ENCODE measurements around the gene ARSI. TPM values are rescaled to one million over a fixed set of nuclear protein-coding genes. Genes with fewer than 3 reads are reported as not detected.
"Not testable (repeated sequence)": the region's sequence is repeated elsewhere in the genome, so short reads cannot be mapped to it uniquely, and the experiment has no call there.

The ARSI gene
- total RNA-seq, 1 donor from 2014 or later: under 0.01 TPM

DNA sequence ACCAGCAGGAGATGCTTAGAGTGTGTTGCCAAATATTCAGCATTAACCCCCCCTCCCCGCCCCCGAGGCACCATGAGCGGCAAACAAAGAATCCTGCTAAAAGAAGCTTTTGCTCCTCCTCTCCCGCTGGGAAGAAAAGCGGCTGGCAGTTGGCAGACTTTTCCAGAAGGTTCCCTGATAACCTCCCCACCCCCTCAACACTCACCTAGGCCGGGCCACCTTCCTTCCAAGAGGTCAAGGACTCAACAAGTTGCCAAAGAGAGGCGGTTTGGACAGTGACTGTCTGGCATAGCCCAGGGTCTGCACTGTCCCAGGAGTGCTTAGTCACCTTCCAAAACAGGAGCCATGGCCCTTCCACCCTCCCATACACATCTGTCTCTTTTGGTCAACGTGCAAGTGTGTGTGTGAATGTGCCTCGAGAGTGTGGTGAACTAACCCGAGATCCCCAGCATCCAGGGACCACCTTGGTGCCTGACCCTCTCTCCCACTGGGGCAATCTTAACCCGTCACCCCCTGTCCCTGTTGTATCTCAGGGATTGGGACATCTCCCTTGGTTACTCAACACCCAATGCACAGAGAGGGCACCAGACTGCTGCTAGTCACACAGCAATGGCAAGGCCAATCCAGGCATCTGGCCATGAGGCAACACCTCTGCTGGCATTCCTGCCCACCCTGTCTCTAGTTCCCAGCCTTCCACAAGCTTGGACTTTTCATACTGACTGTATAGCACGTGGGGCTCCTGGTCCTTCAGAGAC lies 32.0 kb downstream of the ARSI start:
- no peak for DNase-seq (ENCODE audit: low read depth in 2 of 2)

DNA sequence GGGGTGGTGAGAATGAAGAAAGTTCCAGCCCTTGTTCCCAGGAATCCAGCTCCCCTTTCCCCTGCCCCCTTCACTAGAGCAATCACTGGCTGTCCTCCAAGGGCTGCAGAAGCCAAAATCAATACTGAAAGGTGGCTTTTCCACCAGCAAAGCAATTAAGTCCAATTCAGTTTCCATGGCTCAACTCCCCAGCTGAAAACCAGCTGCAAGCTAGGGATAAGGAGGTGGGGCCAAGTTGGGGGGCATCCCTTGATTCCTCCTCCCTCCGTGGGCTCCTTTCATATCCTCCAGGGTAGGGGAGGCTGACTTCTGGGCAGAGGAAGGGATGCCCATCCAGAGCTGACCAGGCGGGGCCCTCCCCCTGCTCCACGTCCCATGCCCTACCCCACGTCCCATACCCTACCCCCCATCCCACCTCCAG lies 35.8 kb downstream of the ARSI start:
- DNase-seq (ENCODE audit: low read depth in 2 of 2): peak in 1 of 2 donors; percentile 17

DNA sequence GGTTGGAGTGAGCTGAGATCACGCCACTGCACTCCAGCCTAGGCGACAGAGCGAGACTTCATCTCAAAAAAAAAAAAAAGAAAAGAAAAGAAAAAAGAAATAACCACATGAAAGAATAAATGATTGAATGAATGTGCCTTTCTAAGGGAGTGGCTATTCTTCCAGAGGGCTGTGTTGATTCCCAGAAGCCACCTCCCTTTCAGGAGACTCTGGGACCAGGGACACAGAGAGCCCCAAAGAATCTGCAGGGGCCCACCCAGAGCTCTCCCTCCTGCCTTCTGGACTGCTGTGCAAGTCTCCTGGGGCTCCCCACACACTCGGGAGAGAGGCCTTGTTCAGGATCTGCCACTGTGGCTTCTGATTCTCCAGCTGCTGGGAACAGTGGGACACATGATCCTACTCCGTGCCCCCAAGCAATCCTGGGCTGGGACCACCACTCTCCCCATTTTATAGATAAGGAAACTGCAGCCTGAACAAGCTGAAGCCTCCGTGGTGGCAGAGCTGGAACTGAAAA lies 36.8 kb downstream of the ARSI start:
- no peak for DNase-seq (ENCODE audit: low read depth in 2 of 2)

DNA sequence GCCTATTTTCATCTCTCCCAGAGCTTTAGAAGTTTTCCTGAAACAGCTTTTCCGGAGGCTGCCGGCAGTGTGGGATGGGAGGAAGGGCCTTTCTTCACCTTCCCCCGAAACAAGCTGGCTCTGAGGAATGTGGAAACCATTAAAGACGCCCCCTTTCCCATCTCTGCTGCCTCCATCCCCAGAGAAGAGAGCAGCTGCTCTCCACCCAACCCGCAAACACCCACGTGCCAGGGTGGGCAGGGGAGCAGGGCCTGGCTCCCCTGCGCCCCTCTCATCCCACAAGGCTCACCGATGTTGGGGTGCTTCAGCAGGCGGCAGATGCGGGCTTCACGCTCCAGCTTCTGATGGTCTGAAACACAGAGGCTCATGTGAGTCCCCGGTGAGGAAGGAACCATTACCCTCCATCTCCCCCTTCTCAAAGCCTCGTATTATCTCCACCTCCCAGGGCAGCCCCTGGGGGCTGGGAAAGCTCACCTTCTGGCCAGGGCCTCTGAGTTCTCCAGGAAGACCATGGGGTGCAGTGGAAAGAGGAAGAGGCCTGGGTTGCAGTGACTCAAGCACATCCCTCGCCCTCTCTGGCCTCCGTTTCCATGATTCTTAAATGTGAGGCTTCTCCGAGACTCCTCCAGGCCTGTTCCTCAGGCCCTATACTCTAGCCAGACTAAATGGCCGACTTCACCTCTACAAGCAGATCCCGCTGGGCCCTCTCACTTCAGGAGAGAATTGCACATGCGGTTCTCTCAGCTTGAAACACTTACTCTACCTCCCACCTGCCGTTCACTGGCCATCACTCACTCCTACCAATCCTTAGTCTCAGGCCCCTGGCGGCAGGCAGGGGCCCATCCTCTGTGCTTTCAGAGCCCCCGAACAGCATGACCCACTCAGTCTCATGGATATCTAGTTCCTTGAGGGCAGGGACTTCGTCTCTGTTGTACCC lies 37.8 kb downstream of the ARSI start:
- DNase-seq (ENCODE audit: low read depth in 2 of 2): no peak

DNA sequence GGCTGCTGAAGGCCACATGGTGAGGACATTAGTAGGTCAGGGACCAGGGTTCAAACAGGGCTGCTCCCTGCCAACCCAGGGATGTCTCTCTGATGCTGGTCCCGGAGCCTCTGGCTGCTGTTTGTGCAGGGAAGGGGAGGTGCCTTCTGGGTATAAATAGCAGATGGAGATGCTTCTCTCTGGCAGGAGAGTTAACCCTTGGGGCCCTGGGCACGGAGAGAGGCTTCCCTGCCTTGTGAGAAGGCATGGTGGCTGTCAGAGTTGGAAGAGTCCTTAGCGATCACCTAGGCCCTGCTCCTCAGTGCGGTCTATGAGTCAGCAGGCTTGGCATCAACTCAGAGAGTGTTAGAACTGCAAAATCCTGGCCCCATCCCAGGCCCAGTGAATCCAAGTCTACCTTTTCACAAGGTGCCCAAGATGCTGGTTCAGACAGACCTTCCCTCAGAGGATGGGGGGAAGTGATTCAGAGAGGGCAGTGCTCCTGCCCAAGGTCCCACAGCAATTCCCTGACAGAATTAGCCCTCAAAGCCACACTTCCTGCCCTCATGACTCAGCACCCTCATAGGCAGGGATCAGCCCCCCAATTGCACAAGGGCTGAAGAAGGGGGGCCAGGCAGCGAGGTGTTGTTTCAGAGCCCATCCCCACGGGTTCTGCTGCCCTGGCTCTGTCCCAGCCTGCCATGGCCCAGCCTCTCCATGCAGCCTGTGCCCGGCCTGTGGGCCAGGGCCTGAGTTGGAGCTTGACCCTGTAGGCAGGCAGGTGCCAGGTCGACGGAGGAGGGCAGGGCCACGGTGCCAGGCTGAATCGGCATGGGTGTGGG lies 38.7 kb downstream of the ARSI start:
- DNase-seq (ENCODE audit: low read depth in 2 of 2): peak in 1 of 2 donors; percentile 45

DNA sequence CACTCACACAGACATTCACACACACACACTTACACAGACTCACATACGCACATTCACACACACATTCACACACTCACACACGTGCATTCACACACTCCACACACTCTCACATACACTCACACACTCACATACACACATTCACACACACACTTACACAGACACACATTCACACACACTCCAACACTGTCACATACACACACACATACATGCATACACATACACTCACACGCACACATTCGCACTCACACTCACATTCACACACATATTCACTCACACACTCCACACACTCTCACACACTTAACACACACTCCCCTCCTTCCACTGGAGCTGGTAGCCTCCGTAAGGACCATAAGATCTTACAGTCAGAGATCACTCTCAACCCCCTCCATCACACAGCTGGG lies 39.3 kb downstream of the ARSI start:
- DNase-seq (ENCODE audit: low read depth in 2 of 2): no peak

DNA sequence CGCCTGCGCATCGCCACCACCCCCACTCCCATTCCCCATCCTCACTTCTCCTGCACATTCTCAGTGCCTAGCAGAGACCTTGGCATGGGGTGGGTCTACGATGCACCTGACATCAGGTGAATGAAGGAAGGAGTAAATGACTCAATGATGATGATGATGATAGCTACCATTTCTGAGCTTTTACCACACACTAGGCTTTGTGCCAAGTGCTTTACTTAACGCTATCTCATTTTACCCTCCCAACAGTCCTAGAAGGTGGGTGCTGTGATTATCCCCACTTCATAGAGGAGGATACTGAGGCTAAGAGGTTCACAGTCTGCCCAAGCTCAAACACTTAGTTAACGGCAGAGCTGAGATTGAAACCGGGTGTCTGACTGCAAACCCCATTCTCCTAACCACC lies 40.2 kb downstream of the ARSI start:
- no peak for DNase-seq (ENCODE audit: low read depth in 2 of 2)

DNA sequence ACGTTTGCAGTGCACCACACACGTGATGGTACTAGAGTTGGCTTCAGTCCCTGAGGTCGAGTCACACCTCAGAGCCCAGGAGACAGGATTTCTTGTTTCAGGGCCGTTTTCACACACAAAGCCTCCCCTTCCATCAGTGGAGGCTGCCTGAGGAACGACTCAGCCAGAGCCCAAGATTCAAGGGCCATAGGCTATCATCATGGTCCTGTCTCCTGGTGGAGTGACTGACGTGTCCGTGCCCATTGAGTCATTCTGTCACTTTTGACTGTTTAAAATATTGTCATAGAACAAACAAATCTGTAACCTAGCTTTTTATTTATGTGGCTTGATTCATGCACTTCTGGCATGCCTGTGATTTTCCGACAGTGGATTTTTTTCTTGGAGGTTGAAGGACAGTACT lies 41.5 kb downstream of the ARSI start:
- DNase-seq (ENCODE audit: low read depth in 2 of 2): no peak

DNA sequence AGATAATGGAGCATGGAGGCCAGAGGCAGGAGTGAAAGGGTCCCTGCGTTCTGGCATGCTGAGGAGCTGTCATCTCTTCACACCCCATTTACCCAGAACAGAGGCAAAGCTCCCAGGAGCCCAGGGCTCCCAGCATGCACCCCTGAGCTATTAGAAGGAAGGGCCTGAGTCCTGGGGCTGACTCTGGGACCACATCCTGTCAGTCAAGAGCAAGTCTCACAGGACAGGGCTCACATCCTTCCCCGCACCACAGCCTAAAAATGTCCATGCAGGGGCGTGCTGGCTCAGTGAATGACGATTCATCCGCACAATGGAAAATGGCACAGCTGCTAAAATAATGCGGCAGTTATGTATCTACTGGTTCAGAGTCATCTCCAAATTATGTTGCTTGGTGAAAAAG lies 44.6 kb downstream of the ARSI start:
- no peak for DNase-seq (ENCODE audit: low read depth in 2 of 2)

DNA sequence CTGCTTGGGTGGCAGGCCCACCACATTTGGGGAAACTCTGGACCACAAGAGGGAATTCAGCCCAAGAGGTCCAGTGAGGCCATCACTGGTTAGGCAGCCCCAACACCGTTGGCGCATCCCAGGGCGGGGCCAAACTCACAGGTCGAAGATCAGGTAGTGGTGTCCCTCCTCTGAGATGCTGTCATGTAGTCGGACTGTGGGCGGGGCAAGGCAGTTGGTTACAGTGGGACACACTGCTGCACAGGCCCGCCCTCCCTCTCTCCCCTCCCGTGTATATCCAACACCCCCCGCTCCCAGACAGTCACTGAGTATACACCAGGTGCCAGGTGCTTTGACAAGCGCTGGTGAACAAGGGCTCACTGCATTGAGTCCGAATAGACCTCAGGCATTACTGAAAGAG lies 45.3 kb downstream of the ARSI start:
- no peak for DNase-seq (ENCODE audit: low read depth in 2 of 2)

DNA sequence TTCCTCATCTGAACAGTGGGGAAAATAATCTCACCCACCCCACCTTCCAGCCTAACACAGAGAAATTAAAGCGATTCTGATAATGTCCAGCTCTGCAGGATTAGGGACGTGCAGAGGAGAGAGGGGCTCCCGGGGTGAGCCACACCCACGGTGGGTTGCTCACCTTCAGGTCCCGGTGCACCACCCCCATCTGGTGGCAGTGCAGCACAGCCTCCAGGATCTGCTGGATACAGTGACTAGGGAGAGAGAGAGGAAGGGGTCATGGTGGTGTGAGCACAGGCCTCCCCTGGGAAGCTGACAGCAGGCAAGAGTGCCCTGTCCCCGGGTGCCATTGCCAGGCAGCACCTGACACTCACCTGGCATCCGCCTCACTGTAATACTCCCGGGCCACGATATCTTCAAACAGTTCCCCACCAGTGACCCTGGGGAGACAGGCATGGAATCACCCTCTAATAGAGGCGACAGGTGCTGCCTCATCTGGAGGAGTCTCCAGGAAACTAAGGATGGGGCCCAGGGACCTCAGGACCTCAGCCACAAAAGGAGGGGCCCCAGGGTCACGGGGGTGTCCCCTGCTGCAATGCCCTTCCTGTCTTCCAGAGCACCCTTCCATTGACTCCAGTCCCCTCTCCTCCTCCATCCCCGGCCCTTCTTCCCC lies 46.2 kb downstream of the ARSI start:
- no peak for DNase-seq (ENCODE audit: low read depth in 2 of 2)

DNA sequence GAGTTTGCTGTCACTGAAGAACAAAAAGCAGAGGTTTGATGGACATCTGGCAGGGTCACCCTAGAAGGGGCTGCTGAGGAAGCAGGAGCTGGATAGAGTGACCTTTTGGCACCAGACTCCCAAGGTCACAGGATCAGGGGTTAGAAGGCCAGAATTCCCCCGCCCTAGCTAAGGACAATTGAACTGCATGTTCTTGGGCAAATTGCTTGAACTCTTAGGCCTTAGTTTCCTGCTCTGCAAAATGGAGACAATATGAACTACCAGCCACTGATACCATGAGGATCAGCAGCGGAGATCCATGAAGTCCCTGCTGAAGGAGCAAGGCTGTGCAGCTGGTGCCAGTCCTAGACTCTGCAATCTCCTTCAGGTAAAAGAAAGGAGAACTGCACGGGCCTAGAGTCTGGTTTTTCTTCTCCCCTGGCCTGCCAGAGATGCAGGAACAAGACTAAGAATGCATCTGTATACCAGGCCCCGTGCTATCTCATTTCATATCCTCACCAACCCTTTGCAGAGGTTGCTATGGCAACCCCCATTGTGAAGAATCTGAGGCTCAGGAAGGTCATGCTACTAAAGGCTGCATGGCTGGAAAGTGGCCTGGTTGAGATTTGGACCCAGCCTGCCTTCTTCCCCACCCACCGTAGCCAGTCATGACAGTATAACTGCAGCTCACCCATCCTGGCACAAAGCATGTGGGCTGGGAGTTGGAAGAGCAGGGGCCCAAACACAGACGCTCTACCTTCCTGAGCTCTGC lies 46.9 kb downstream of the ARSI start:
- DNase-seq (ENCODE audit: low read depth in 2 of 2): peak; percentile 10 to 34

DNA sequence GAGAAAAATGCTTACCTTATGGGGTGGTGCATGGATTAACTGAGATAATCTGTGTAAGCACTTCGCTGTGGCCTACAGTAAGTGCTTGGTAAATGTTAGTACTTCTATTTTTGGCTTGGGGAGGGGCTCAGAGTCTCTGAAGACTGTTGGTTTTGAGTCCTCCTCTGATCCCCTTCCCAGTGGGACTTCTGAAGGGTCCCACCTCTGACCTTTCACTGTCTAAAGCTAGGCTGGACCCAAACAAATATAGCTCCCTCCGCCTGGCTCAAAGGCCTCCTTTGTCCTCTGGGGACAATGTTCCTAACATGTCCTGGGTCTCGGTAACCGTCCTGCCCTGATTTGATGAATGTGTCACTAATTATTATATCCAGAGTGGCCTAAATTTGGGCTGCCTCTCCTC lies 47.9 kb downstream of the ARSI start:
- DNase-seq (ENCODE audit: low read depth in 2 of 2): no peak

DNA sequence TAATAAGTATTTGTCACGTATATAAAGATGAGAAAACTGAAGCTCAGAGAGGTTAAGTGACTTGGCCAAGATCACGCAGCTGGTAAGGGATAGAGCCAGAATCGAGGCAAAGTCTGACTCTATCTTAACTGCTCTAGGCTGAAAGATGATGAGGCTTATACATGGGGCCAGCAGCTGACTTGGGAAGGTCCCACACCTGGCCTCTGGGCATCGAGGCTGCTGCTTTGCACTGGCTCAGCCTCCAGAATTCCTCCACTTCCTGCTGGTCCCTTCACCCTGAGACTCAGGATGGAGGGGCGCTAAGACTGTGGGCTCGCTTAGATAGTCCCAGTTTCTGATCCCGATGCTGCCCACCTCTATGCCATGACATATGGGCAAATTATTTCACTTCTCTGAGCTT lies 48.3 kb downstream of the ARSI start:
- no peak for DNase-seq (ENCODE audit: low read depth in 2 of 2)

DNA sequence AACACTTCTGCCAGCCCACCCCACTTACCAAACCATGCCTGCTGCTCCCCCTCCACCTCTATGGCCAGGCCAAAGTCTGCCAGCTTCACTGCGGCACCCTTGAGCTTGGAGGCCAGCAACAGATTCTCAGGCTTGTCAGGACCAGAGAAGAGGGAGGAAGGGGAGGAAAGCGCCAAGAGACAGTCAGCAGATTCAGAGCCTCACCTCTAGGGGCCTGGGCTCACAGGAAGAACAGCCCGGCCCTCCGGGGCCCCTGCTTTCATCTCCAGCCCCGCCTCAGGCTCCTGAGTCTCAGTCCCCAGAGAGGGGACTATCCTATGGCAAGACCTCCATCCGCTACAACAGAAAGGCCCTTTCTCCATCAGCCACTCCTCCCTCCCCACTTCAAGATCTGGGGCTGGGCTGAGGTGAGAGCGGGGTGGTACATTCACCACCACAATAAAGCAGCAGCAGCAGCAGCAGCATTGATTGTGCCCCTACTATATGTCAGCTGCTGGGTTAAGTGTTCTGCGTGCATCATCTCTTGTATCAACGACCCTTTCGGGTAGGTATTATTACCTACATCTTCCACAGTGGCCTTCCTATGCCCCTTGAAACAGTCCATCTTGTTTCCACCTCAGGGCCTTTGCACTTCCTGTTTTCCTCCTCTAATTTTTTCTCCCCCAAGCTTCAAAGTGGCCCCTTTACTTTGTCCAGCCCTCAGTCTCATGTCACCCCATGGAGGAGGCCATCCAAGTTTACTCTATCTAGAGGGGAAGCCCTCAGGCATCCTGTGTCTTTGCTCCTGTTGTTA lies 49.1 kb downstream of the ARSI start:
- DNase-seq (ENCODE audit: low read depth in 2 of 2): no peak

DNA sequence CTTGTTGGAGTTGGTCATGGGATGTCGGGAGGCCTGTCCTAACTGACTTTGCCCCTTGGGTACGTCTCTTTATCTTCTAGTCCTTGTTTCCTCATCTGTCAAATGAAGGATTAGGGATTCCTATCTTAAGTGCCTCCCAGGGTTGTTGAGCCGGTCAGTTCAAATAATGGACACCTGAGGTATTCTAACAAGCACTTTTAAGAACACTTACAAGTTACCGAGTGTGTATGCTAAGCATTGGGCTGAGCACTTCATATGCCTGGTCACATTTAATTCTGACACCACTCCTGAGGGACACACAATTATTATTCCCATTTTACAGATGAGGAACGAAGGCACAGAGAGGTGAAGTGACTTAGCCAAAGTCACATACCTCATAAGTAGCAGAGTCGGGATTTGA lies 50.2 kb downstream of the ARSI start:
- DNase-seq (ENCODE audit: low read depth in 2 of 2): no peak

DNA sequence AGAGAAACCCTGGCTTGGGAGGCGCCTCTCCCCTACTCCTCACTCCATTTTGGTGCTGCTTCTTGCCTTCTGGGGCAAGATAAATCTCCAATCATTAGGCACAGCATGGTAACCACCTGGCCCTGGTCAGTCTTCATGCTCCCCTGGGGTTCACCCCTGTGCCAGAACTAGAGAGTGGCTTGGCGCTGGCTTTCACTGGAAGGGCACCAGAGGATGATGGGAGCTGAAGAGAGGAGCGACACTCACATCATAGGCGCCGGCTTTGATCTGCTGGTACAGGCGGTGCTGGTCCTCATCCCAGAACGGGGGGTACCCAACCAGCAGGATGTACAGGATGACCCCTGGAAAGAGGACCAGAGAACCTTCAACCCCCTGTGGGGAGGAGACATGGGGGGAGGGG lies 51.2 kb downstream of the ARSI start:
- DNase-seq (ENCODE audit: low read depth in 2 of 2): no peak

DNA sequence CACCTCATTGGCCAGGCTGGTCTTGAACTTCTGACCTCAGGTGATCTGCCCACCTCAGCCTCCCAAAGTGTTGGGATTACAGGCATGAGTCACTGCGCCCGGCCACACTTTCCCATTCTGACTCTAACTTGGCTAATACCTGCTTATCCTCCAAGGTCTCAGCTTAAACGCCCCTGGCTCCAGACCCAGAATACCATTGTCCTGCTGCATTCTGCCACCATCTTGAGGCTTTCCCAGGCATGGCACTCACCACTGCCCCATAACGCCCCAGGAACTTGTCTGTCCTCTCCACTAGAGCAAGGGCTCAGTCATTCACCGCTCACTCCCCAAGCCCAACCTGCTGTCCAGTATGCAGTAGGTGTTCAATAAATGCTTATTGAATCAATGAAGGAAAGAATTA lies 53.0 kb downstream of the ARSI start:
- no peak for DNase-seq (ENCODE audit: low read depth in 2 of 2)

DNA sequence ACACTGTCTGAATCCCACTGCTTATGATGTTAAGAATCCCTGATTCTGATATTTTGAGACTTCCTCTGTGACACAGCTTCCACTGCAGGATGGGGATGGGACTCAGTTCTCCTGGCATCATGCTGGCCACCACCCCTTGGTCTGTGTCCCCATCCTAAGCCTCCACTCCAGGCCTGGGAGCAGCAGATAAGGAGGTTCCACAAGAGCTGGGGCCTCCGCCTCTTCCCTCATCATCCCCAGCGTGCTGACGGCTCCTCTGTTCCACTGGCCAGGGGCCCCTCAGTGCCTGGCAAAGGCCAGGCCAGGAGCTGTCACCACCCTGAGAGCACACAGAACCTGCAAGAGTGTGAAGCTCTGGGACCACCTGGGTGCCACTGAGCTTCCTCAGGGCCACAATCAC lies 53.8 kb downstream of the ARSI start:
- DNase-seq (ENCODE audit: low read depth in 2 of 2): no peak

DNA sequence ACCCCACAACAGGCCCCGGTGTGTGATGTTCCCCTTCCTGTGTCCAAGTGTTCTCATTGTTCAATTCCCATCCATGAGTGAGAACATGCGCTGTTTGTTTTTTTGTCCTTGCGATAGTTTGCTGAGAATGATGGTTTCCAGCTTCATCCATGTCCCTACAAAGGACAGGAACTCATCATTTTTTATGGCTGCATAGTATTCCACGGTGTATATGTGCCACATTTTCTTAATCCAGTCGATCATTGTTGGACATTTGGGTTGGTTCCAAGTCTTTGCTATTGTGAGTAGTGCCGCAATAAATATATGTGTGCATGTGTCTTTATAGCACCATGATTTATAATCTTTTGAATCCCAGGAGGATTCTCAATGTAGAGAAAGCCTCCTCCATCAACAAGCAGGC lies 54.2 kb downstream of the ARSI start:
- DNase-seq (ENCODE audit: low read depth in 2 of 2): not testable (repeated sequence)

Measured in dermis microvascular lymphatic vessel endothelial cell (primary cell).